HPDE6-E6E7 (cell line): Measurements from ENCODE around the gene ABCC4.
A peak's percentile ranks its signal among the peaks of the same experiment; 100 is the strongest.
"Not testable (repeated sequence)": the region's sequence is repeated elsewhere in the genome, so short reads cannot be mapped to it uniquely, and the experiment has no call there.

Experiments
- DNase-seq: peaks from one replicate; pipeline ENCODE4 v3.0.0; 2011; ENCODE audit warnings: missing footprints; ENCODE audit errors: extremely low spot score

The ABCC4 gene

GRCh38 chr13:95200386-95200957 is 100.8 kb downstream of the ABCC4 start:
- DNase-seq: not testable (repeated sequence)

- no peak for DNase-seq
These were observed 101.4 kb downstream of the ABCC4 start for GRCh38 chr13:95199896-95200295.

DNA sequence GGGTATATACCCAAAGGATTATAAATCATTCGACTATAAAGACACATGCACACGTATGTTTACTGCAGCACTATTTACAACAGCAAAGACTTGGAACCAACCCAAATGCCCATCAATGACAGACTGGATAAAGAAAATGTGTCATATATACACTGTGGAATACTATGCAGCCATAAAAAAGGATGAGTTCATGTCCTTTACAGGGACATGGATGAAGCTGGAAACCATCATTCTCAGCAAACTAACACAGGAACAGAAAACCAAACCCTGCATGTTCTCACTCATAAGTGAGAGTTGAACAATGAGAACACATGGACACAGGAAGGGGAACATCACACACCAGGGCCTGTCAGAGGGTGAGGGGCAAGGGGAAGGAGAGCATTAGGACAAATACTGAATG is 102.6 kb downstream of the ABCC4 start:
- DNase-seq: not testable (repeated sequence)

- DNase-seq: no peak
These were observed 103.7 kb downstream of the ABCC4 start for GRCh38 chr13:95197548-95197947.

- DNase-seq: no peak
These were observed 106.1 kb downstream of the ABCC4 start for GRCh38 chr13:95195146-95195545.

GRCh38 chr13:95193509-95194230 is 107.6 kb downstream of the ABCC4 start:
- no peak for DNase-seq

- no peak for DNase-seq
These were observed 108.3 kb downstream of the ABCC4 start for GRCh38 chr13:95192998-95193397.

GRCh38 chr13:95192564-95192945 is 108.7 kb downstream of the ABCC4 start:
- not testable (repeated sequence) for DNase-seq

DNA sequence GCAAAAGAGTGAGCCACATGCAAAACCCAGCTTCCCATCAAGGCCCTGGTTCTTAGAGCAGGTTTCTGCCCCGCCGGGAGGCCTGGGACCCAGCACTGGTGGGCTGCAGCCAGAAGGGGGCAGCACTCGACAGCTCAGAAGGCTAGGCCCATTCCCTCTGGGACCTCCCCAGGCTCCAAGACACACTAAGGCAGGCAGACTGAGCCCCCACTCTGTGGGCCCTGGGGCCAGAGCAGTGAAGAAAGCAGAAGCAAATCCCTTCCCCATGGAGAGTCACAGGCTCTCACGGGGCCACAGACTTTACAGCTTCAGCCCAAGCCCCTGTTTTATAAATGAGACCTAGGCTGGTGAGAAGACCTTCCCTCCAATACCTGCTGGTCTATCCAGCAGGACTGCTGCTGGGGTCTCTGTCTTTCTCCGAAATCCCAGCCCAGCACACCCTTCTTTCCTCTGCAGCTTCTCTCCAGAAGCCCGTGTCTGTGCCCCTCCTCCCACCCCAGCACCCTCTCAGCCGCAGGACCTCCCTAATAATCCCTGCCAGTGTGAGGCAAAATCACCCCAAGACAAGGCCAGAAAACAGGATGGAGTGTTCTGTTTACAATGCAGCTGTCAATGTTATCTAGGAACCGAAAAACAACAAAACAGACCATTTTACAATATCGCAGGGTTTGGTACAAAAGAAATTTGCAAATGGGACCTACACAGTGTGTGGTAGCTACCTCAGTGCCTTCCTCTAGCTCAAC is 109.3 kb downstream of the ABCC4 start:
- DNase-seq: peak; percentile 58

- no peak for DNase-seq
These were observed 113.1 kb downstream of the ABCC4 start for GRCh38 chr13:95188128-95188527.

- no peak for DNase-seq
These were observed 115.4 kb downstream of the ABCC4 start for GRCh38 chr13:95185851-95186250.

GRCh38 chr13:95185311-95185710 is 115.9 kb downstream of the ABCC4 start:
- no peak for DNase-seq

DNA sequence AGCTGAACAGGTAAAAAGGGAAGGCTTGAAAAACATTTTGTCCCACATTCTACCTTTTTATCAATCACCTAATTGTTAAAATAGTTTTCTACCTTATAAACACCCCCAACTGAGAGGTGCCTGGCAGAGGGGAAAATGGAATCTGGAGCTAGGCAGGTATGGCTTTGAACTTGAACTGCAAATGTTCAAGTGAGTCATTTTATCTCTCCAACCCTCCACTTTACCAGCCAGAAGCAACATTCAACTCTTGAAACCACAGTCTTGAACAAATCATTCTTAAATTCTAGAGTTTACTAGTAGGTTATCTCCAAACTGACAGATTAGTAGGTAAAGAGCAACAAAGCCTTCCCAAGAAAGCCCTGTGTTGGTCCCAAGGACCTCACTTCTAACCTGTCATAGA is 116.9 kb downstream of the ABCC4 start:
- no peak for DNase-seq

DNA sequence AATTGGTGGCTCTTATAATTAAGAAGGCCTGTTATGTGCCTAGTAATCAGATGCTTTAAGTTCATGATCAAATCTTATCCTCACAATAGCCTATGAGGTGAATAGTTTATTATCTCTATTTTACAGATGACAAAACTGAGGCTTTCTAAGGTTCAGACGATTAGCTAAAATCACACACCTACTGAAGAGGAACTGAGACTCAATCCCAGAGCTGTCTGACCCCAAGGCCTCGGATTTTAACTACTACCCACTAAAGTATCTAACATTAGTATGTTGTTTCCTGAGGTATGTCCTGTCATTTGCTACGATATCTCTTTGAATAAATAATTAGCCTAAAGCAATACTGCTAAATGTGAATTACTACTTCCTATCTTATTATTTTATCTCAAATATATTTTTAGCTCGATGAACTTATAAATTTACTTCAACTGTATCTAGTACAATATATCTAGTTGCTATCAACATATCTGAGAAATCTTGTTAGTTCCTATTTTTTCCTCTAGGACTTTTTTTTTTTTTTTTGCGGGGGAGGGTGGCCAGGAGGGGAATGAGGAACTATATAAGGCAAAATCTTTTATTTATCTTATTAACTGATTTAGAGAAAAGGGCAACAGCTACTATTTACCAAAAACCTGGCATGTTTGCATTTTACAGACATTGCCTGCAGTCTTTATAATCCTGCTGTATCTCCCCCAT is 118.5 kb downstream of the ABCC4 start:
- DNase-seq: no peak

DNA sequence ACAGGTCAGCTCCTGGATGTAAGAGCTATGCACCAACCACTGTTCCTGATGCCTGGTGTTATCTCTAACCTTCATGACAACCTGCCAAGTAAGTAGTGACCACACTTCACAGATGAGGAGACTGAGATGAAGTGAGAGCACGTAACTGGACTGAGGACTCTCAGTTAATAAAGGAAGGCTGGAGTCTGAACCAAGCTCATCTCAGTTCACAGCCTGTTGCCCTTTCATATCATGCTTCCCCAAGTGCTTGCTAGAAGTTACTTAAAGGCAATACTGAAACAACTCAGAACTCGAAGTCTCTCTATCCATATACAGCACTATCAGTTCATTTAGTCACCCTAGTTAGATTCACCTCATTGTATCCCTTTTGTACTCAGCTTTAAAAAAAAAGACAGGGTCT is 119.7 kb downstream of the ABCC4 start:
- DNase-seq: no peak

GRCh38 chr13:95180513-95181245 is 120.6 kb downstream of the ABCC4 start:
- no peak for DNase-seq

- DNase-seq: no peak
These were observed 124.5 kb downstream of the ABCC4 start for GRCh38 chr13:95176611-95177259.

DNA sequence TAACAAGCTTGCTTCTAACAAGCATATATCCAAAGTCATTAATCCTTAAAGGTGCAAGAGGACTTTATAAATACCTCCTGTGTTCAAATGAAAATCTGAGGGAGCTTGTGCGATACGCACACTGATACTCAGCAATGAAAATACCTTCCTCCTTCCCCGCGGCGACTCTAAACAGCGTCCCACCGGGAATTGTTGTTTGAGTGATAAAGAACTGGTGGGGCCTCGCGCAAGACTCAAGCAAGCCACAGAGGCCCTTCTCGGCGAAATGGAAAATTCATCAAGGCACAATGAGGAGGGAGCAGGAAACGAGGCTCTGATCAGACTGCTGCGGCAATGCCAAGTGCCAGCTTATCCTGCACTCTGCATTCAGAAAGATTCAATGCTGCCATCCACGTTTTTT is 126.7 kb downstream of the ABCC4 start:
- no peak for DNase-seq

GRCh38 chr13:95168191-95168590 is 133.1 kb downstream of the ABCC4 start:
- DNase-seq: no peak

DNA sequence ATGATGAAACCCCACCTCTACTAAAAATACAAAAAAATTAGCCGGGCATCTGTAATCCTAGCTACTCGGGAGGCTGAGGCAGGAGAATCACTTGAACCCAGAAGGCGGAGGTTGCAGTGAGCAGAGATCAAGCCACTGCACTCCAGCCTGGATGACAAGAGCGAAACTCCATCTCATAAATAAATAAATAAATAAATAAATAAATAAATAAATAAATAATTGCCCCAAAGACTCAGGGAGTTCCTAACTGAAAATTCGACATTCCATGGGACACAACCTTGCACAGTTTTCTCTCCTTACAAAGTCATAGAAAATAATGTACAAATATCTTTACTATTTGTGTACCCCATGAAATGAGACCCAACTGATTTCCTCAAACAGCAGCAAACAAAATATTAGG is 134.2 kb downstream of the ABCC4 start:
- not testable (repeated sequence) for DNase-seq

- DNase-seq: no peak
These were observed 136.4 kb downstream of the ABCC4 start for GRCh38 chr13:95164830-95165229.
